ENCODE measurements around the gene AUTS2.

The AUTS2 gene

DNA sequence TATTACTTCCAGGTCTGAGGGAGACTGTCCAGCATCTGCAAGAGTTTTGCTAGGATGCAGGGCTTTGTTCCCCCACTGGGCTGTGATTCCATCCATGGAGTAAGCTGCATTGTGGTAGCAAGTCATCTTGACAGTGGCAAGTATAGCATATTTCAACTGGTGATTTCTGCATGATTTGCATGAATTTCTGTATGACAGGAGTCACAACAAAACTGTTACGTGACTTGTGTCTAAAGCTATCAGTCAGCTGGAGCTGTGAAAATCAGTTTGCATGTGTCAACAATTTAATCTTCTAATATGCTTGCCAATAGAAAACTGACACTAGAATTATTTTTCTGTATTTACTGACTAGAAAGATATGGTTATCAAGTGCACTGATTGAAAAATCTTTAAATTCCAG, 344.3 kb downstream of the AUTS2 start:
- H3K27me3 ChIP-seq (ENCODE audit: insufficient read depth, low read length, poor library complexity, severe bottlenecking): no peaks in the 10 kb centered on the region
- H3F3A ChIP-seq (ENCODE audit: low read depth): no peaks in the 10 kb centered on the region
- TF ChIP-seq, protein P1, sequence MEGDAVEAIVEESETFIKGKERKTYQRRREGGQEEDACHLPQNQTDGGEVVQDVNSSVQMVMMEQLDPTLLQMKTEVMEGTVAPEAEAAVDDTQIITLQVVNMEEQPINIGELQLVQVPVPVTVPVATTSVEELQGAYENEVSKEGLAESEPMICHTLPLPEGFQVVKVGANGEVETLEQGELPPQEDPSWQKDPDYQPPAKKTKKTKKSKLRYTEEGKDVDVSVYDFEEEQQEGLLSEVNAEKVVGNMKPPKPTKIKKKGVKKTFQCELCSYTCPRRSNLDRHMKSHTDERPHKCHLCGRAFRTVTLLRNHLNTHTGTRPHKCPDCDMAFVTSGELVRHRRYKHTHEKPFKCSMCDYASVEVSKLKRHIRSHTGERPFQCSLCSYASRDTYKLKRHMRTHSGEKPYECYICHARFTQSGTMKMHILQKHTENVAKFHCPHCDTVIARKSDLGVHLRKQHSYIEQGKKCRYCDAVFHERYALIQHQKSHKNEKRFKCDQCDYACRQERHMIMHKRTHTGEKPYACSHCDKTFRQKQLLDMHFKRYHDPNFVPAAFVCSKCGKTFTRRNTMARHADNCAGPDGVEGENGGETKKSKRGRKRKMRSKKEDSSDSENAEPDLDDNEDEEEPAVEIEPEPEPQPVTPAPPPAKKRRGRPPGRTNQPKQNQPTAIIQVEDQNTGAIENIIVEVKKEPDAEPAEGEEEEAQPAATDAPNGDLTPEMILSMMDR (conservative IDR thresholded peaks at IDR 0.05; ENCODE audit: low read length): no peak
- TF ChIP-seq EZH2phosphoT487 (IDR thresholded peaks at IDR 0.05; ENCODE audit: borderline replicate concordance): no peak
- H3K9ac ChIP-seq (ENCODE audit: low read depth, low read length, poor library complexity, severe bottlenecking): no peak overlapping the region
- H3K4me2 ChIP-seq (ENCODE audit: low read depth, low read length, poor library complexity, severe bottlenecking): no peak overlapping the region
- H3K4me1 ChIP-seq (ENCODE audit: insufficient read depth, low read length, poor library complexity, severe bottlenecking): peaks cover 3% of the 10 kb centered on the region
- peaks cover 25% of the 10 kb centered on the region; the same call in 1 of the 2 replicates for H3K79me2 ChIP-seq (ENCODE audit: insufficient read depth, low read length)
- H3K9me2 ChIP-seq (replicated peaks; ENCODE audit: low read depth, low read length): no peaks in the 10 kb centered on the region
- no peak overlapping the region for H2AFZ ChIP-seq (ENCODE audit: low read length)
- no peaks in the 10 kb centered on the region for H3K9me3 ChIP-seq (ENCODE audit: insufficient read depth, low read depth, low read length)
- no peaks in the 10 kb centered on the region for H4K20me1 ChIP-seq (ENCODE audit: insufficient read depth, low read length, poor library complexity, severe bottlenecking)
- no peak overlapping the region for H3K4me3 ChIP-seq (ENCODE audit: low read length, poor library complexity, severe bottlenecking)
- H3K36me3 ChIP-seq (ENCODE audit: insufficient read depth, low read length): no peaks in the 10 kb centered on the region

DNA sequence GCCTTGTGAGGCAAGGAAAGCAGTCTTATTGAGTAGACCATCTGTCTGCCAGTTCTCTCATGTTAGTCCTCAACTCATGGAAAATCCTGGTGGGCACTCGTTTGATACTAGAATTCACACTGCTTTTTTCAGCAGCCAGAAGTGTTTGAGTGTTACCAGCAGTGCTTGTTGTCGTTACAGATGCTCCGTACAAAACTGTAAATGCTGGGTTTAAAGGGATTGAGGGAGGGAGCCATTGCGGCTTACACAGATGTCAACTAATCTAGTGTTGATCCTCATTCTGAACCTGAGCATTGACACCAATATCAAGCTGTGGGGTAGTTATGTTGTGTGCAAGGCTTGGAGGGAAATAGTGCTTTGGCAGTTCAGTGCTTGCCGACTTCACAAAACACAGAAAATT, 348.6 kb downstream of the AUTS2 start:
- H3K36me3 ChIP-seq (ENCODE audit: insufficient read depth, low read length): no peaks in the 10 kb centered on the region
- H4K20me1 ChIP-seq (ENCODE audit: insufficient read depth, low read length, poor library complexity, severe bottlenecking): no peaks in the 10 kb centered on the region
- no peak overlapping the region for H3K4me2 ChIP-seq (ENCODE audit: low read depth, low read length, poor library complexity, severe bottlenecking)
- no peaks in the 10 kb centered on the region for H3K9me3 ChIP-seq (ENCODE audit: insufficient read depth, low read depth, low read length)
- no peak overlapping the region for H2AFZ ChIP-seq (ENCODE audit: low read length)
- H3K9ac ChIP-seq (ENCODE audit: low read depth, low read length, poor library complexity, severe bottlenecking): no peak overlapping the region
- no peaks in the 10 kb centered on the region for H3F3A ChIP-seq (ENCODE audit: low read depth)
- no peaks in the 10 kb centered on the region for H3K27me3 ChIP-seq (ENCODE audit: insufficient read depth, low read length, poor library complexity, severe bottlenecking)
- H3K4me3 ChIP-seq (ENCODE audit: low read length, poor library complexity, severe bottlenecking): no peak overlapping the region
- peaks cover 7% of the 10 kb centered on the region for H3K4me1 ChIP-seq (ENCODE audit: insufficient read depth, low read length, poor library complexity, severe bottlenecking)
- TF ChIP-seq, protein P1 (conservative IDR thresholded peaks at IDR 0.05; ENCODE audit: low read length): no peak
- TF ChIP-seq EZH2phosphoT487 (IDR thresholded peaks at IDR 0.05; ENCODE audit: borderline replicate concordance): no peak
- H3K9me2 ChIP-seq (replicated peaks; ENCODE audit: low read depth, low read length): no peaks in the 10 kb centered on the region
- peaks cover 25% of the 10 kb centered on the region; the same call in 1 of the 2 replicates for H3K79me2 ChIP-seq (ENCODE audit: insufficient read depth, low read length)

DNA sequence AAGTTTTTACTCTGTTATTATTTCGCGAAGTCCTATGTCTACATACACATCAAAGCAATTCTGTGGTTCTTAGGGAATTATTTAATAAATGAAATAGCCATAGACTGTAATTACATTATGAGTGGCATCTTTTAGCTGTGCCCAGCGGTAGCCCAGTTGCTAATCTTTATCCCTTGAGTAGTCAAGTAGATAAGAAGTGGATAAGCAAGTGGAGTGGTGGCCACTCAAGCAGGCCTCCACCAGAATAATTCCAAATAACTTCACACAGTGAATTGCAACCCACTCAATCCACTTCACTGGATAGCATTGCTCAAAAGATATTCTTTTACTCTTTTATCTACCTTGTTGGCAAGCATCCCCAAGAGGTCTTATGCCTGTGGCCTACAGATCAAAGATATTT, 349.7 kb downstream of the AUTS2 start:
- Histone ChIP-seq H3K4me3 (ENCODE audit: low read length, poor library complexity, severe bottlenecking) (no peak overlapping the region), H3K9ac (ENCODE audit: low read depth, low read length, poor library complexity, severe bottlenecking) (no peak overlapping the region), H3K27me3 (ENCODE audit: insufficient read depth, low read length, poor library complexity, severe bottlenecking) (no peaks in the 10 kb centered on the region), H3K9me2 (replicated peaks; ENCODE audit: low read depth, low read length) (no peaks in the 10 kb centered on the region), H2AFZ (ENCODE audit: low read length) (no peak overlapping the region), H3K36me3 (ENCODE audit: insufficient read depth, low read length) (no peaks in the 10 kb centered on the region), H3F3A (ENCODE audit: low read depth) (no peaks in the 10 kb centered on the region), H3K4me1 (ENCODE audit: insufficient read depth, low read length, poor library complexity, severe bottlenecking) (peaks cover 15% of the 10 kb centered on the region), H3K9me3 (ENCODE audit: insufficient read depth, low read depth, low read length) (no peaks in the 10 kb centered on the region), H4K20me1 (ENCODE audit: insufficient read depth, low read length, poor library complexity, severe bottlenecking) (no peaks in the 10 kb centered on the region), H3K79me2 (ENCODE audit: insufficient read depth, low read length) (peaks cover 28% of the 10 kb centered on the region), H3K4me2 (ENCODE audit: low read depth, low read length, poor library complexity, severe bottlenecking) (no peak overlapping the region)
- no peak for TF ChIP-seq EZH2phosphoT487 (IDR thresholded peaks at IDR 0.05; ENCODE audit: borderline replicate concordance)
- TF ChIP-seq, protein P1 (conservative IDR thresholded peaks at IDR 0.05; ENCODE audit: low read length): no peak
